HG03135 (cell line): ENCODE data around the gene ACBD5.
"Not testable (repeated sequence)": the region's sequence is repeated elsewhere in the genome, so short reads cannot be mapped to it uniquely, and the experiment has no call there.

ENCODE experiments used
- ATAC-seq: cut with Tn5 transposase; IDR thresholded peaks from one replicate; pipeline ENCODE4 v1.9.1; 2021; ENCODE audit warnings: mild to moderate bottlenecking, moderate library complexity; ENCODE audit not compliant: unreplicated experiment

ACBD5 gene

GRCh38 chr10:27240212-27241009 is at the start of gene ACBD5:
TSS of gene ACBD5 (minus strand) at chr10:27240797. CDS start at chr10:27240688, 109 bp downstream.
- peak; percentile 50 for ATAC-seq

GRCh38 chr10:27285093-27285492 is 44.5 kb upstream of the ACBD5 start:
- no peak for ATAC-seq

- ATAC-seq: no peak
Observed at GRCh38 chr10:27276581-27276980, 36.0 kb upstream of the ACBD5 start.

- ATAC-seq: not testable (repeated sequence)
Observed at GRCh38 chr10:27266025-27266424, 25.4 kb upstream of the ACBD5 start.

- ATAC-seq: not testable (repeated sequence)
Observed at GRCh38 chr10:27262788-27263187, 22.2 kb upstream of the ACBD5 start.

- no peak for ATAC-seq
Observed at GRCh38 chr10:27258838-27259812, 18.5 kb upstream of the ACBD5 start.

- no peak for ATAC-seq
Observed at GRCh38 chr10:27258492-27258837, 17.9 kb upstream of the ACBD5 start.

- no peak for ATAC-seq
Observed at GRCh38 chr10:27256299-27257189, 15.9 kb upstream of the ACBD5 start.

- no peak for ATAC-seq
Observed at GRCh38 chr10:27253576-27253975, 13.0 kb upstream of the ACBD5 start.

GRCh38 chr10:27252267-27253000 is 11.8 kb upstream of the ACBD5 start:
- peak; percentile 100 for ATAC-seq

GRCh38 chr10:27251554-27251953 is 11.0 kb upstream of the ACBD5 start:
- ATAC-seq: no peak

GRCh38 chr10:27248215-27248614 is 7.6 kb upstream of the ACBD5 start:
- no peak for ATAC-seq

- no peak for ATAC-seq
Observed at GRCh38 chr10:27247441-27247840, 6.8 kb upstream of the ACBD5 start.

GRCh38 chr10:27247006-27247405 is 6.4 kb upstream of the ACBD5 start:
- no peak for ATAC-seq

- ATAC-seq: no peak
Observed at GRCh38 chr10:27245836-27246235, 5.2 kb upstream of the ACBD5 start.

GRCh38 chr10:27244976-27245375 is 4.4 kb upstream of the ACBD5 start:
- no peak for ATAC-seq

- ATAC-seq: peak; percentile 21
Observed at GRCh38 chr10:27242951-27243551, 2.5 kb upstream of the ACBD5 start.

- no peak for ATAC-seq
Observed at GRCh38 chr10:27242473-27242950, 1.9 kb upstream of the ACBD5 start.

- peak; percentile 66 for ATAC-seq
Observed at GRCh38 chr10:27241652-27242472, 1.3 kb upstream of the ACBD5 start.
